Vagina (tissue), 2 donors: ENCODE data around the gene SMG1. TPM values are rescaled to one million over a fixed set of nuclear protein-coding genes. Genes with fewer than 3 reads are reported as not detected.

ENCODE experiments used
- DNase-seq, 2 donors: peaks; one replicate each; pipeline ENCODE4 v3.0.0-alpha.2; 2017; ENCODE audit errors: extremely low spot score in 2 of 2
- H3K27ac ChIP-seq: fragments of 200-600 bp; sonication (generic); one replicate; pipeline ENCODE4 v1.5.1; 2019
- H3K27me3 ChIP-seq: fragments of 200-600 bp; sonication (generic); one replicate; pipeline ENCODE4 v1.5.1; 2019
- H3K36me3 ChIP-seq, 2 donors: fragments of 200-600 bp; sonication (generic); one replicate each; pipeline ENCODE4 v1.5.1; 2017 to 2019
- H3K4me1 ChIP-seq: fragments of 200-600 bp; sonication (generic); one replicate; pipeline ENCODE4 v1.5.1; 2019
- H3K4me3 ChIP-seq, 2 donors: fragments of 200-600 bp; sonication (generic); 1 replicate in 1 of 2; 2 replicates in 1 of 2; pipeline ENCODE4 v1.5.1; 2016 to 2019
- H3K9me3 ChIP-seq: fragments of 200-600 bp; sonication (generic); one replicate; pipeline ENCODE4 v1.5.1; 2019
- POLR2A ChIP-seq, 2 donors: fragments of 450-650 bp; IDR thresholded peaks; one replicate each; pipeline ENCODE4 v1.6.1; 2017; ENCODE audit warnings: antibody characterized with exemption in 2 of 2, mild to moderate bottlenecking in 2 of 2, moderate library complexity in 2 of 2
- POLR2AphosphoS5 ChIP-seq, 2 donors: sonication (generic); formaldehyde crosslinking; IDR thresholded peaks; one replicate each; pipeline ENCODE4 v1.9.0; 2017; ENCODE audit warnings: antibody characterized with exemption in 2 of 2, mild to moderate bottlenecking in 2 of 2, low read depth in 1 of 2; ENCODE audit not compliant: insufficient read depth in 1 of 2
- intact Hi-C: fragments of 100-400 bp; cut with DNase I; formaldehyde crosslinking; loops from one replicate; pipeline ENCODE4 v1.15.1; 2023
- total RNA-seq: library from RNA; depleted of rRNA; stranded (reverse); fragments of >200 nt; gene quantifications from one replicate; pipeline ENCODE4 v1.2.3, GENCODE V29; 2016
- TF ChIP-seq, protein P1 (sequence below), 3 experiments: fragments of 450-650 bp in 2 of 3; fragments of 200-600 bp in 1 of 3; sonication (generic) in 1 of 3; IDR thresholded peaks; one replicate each; pipeline ENCODE4 v1.5.1; 2017 to 2019; ENCODE audit warnings: antibody characterized with exemption in 3 of 3, mild to moderate bottlenecking in 2 of 3, moderate library complexity in 2 of 3

The SMG1 gene
- total RNA-seq, 1 donor from 2014 or later, result 106 TPM

GRCh38 chr16:18950469-18951185, 24.4 kb upstream of the SMG1 start:
- H3K36me3 ChIP-seq, result no peaks in the 10 kb centered on the region
- no peaks in the 10 kb centered on the region for H3K9me3 ChIP-seq
- no peak for TF ChIP-seq POLR2A (IDR thresholded peaks at IDR 0.05)
- no peak for TF ChIP-seq POLR2AphosphoS5 (IDR thresholded peaks at IDR 0.05; ENCODE audit: insufficient read depth in 1 of 2, low read depth in 1 of 2)
- TF ChIP-seq, protein P1, sequence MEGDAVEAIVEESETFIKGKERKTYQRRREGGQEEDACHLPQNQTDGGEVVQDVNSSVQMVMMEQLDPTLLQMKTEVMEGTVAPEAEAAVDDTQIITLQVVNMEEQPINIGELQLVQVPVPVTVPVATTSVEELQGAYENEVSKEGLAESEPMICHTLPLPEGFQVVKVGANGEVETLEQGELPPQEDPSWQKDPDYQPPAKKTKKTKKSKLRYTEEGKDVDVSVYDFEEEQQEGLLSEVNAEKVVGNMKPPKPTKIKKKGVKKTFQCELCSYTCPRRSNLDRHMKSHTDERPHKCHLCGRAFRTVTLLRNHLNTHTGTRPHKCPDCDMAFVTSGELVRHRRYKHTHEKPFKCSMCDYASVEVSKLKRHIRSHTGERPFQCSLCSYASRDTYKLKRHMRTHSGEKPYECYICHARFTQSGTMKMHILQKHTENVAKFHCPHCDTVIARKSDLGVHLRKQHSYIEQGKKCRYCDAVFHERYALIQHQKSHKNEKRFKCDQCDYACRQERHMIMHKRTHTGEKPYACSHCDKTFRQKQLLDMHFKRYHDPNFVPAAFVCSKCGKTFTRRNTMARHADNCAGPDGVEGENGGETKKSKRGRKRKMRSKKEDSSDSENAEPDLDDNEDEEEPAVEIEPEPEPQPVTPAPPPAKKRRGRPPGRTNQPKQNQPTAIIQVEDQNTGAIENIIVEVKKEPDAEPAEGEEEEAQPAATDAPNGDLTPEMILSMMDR (IDR thresholded peaks at IDR 0.05), result no peak
- intact Hi-C loops, result loop anchor here (10.0 kb wide), 1 partner anchor 146 kb away; the partner anchor contains the start of gene ARL6IP1
- H3K4me1 ChIP-seq, result no peaks in the 10 kb centered on the region
- no peak overlapping the region for H3K4me3 ChIP-seq
- DNase-seq, result no peak
- H3K27ac ChIP-seq, result no peak overlapping the region
- H3K27me3 ChIP-seq, result no peaks in the 10 kb centered on the region

- H3K9me3 ChIP-seq, result no peaks in the 10 kb centered on the region
- H3K27me3 ChIP-seq, result no peaks in the 10 kb centered on the region
- intact Hi-C loops, result no loop called here
- no peaks in the 10 kb centered on the region for H3K4me1 ChIP-seq
- H3K36me3 ChIP-seq, result no peaks in the 10 kb centered on the region
- H3K27ac ChIP-seq, result no peak overlapping the region
- H3K4me3 ChIP-seq, result no peak overlapping the region
- no peak for DNase-seq
- TF ChIP-seq POLR2AphosphoS5 (IDR thresholded peaks at IDR 0.05; ENCODE audit: insufficient read depth in 1 of 2, low read depth in 1 of 2), result no peak
- no peak for TF ChIP-seq POLR2A (IDR thresholded peaks at IDR 0.05)
- TF ChIP-seq, protein P1 (IDR thresholded peaks at IDR 0.05), result no peak
Measured at GRCh38 chr16:18948372-18949020, 22.3 kb upstream of the SMG1 start.

- no peak for DNase-seq
- no peaks in the 10 kb centered on the region for H3K4me1 ChIP-seq
- H3K9me3 ChIP-seq, result no peaks in the 10 kb centered on the region
- H3K36me3 ChIP-seq, result no peaks in the 10 kb centered on the region
- intact Hi-C loops, result no loop called here
- TF ChIP-seq, protein P1 (IDR thresholded peaks at IDR 0.05), result no peak
- TF ChIP-seq POLR2A (IDR thresholded peaks at IDR 0.05), result no peak
- TF ChIP-seq POLR2AphosphoS5 (IDR thresholded peaks at IDR 0.05; ENCODE audit: insufficient read depth in 1 of 2, low read depth in 1 of 2), result no peak
- no peaks in the 10 kb centered on the region for H3K27me3 ChIP-seq
- no peak overlapping the region for H3K4me3 ChIP-seq
- no peak overlapping the region for H3K27ac ChIP-seq
Measured at GRCh38 chr16:18945233-18945632, 19.0 kb upstream of the SMG1 start.

- no peaks in the 10 kb centered on the region for H3K4me1 ChIP-seq
- TF ChIP-seq POLR2AphosphoS5 (IDR thresholded peaks at IDR 0.05; ENCODE audit: insufficient read depth in 1 of 2, low read depth in 1 of 2), result no peak
- TF ChIP-seq, protein P1 (IDR thresholded peaks at IDR 0.05), result no peak
- TF ChIP-seq POLR2A (IDR thresholded peaks at IDR 0.05), result no peak
Measured at GRCh38 chr16:18943414-18943813, 17.2 kb upstream of the SMG1 start.

GRCh38 chr16:18942061-18942460, 15.9 kb upstream of the SMG1 start:
- Histone ChIP-seq H3K36me3 (no peaks in the 10 kb centered on the region), H3K27ac (no peak overlapping the region), H3K9me3 (no peaks in the 10 kb centered on the region), H3K4me3 (no peak overlapping the region), H3K4me1 (no peaks in the 10 kb centered on the region), H3K27me3 (no peaks in the 10 kb centered on the region)
- DNase-seq, result no peak
- intact Hi-C loops, result no loop called here
- TF ChIP-seq POLR2AphosphoS5 (IDR thresholded peaks at IDR 0.05; ENCODE audit: insufficient read depth in 1 of 2, low read depth in 1 of 2), result peak in 1 of 2 donors; percentile 73
- no peak for TF ChIP-seq POLR2A (IDR thresholded peaks at IDR 0.05)
- TF ChIP-seq, protein P1 (IDR thresholded peaks at IDR 0.05), result no peak

More at GRCh38 chr16:18943414-18943813, 17.2 kb upstream of the SMG1 start:
- Histone ChIP-seq H3K36me3 (no peaks in the 10 kb centered on the region), H3K27ac (no peak overlapping the region), H3K9me3 (no peaks in the 10 kb centered on the region), H3K27me3 (no peaks in the 10 kb centered on the region), H3K4me3 (no peak overlapping the region)
- no peak for DNase-seq
- intact Hi-C loops, result no loop called here
